HepG2 (cell line): Measurements from ENCODE around the gene C2CD2. TPM values are rescaled to one million over a fixed set of nuclear protein-coding genes. Genes with fewer than 3 reads are reported as not detected.

ENCODE experiments used
- ATAC-seq: fragments of 200-7000 bp; cut with Tn5 transposase; 3 replicates; pipeline ENCODE4 v1.9.1; 2020; ENCODE audit warnings: mild to moderate bottlenecking, moderate library complexity
- BruUV-seq: library from RNA; stranded (reverse); fragments of 400-500 nt; replicated peaks from 2 replicates; lab custom pipeline; 2021; lab: Mats Ljungman, UMichigan
- CTCF ChIA-PET: fragments of 300-600 bp; formaldehyde crosslinking; extraction: SDS; loops from one replicate; lab custom pipeline; 2021; ENCODE audit warnings: low total read pairs, inconsistent platforms, low intra/inter-chr PET ratio; lab: Yijun Ruan, JAX
- POLR2A ChIA-PET: fragments of 350-600 bp; sonication (Branson Sonifier 250); formaldehyde crosslinking; loops from one replicate; lab custom pipeline; 2020; ENCODE audit warnings: antibody characterized with exemption, inconsistent platforms; lab: Yijun Ruan, JAX
- DNase-seq: peaks from one replicate; pipeline ENCODE4 v3.0.0-alpha.2; 2015; ENCODE audit warnings: low spot score
- FAIRE-seq: peaks from 3 replicates; lab custom pipeline; 2011; peaks lifted over from hg19 to GRCh38; lab: Jason Lieb, UNC
- H2AFZ ChIP-seq: one replicate; pipeline ENCODE4 v1.6.1; 2011; ENCODE audit warnings: low read length, inconsistent platforms
- H3K27ac ChIP-seq: fragments of 300-600 bp; 3 replicates; pipeline ENCODE4 v1.8.0; 2011; ENCODE audit warnings: mixed run types, mild to moderate bottlenecking, mixed read lengths, low read length, inconsistent platforms; ENCODE audit not compliant: insufficient read depth; ENCODE audit errors: extremely low read length
- H3K27me3 ChIP-seq, 2 experiments: fragments of 200-600 bp in 1 of 2; 2 replicates in 1 of 2; 3 replicates in 1 of 2; pipeline versions ENCODE4 v1.6.0 to v1.8.0; 2011; ENCODE audit warnings: low read length in 2 of 2, mild to moderate bottlenecking in 2 of 2, moderate library complexity in 2 of 2, inconsistent platforms in 1 of 2; ENCODE audit not compliant: insufficient read depth in 2 of 2, control insufficient read depth in 1 of 2
- H3K36me3 ChIP-seq, 2 experiments: fragments of 200-600 bp in 1 of 2; replicated peaks in 1 of 2; 2 replicates in 1 of 2; 3 replicates in 1 of 2; pipeline versions ENCODE4 v1.5.1 to v1.8.0; 2011; ENCODE audit warnings: low read length in 2 of 2, inconsistent platforms in 1 of 2; ENCODE audit not compliant: insufficient read depth in 2 of 2, control insufficient read depth in 1 of 2
- H3K4me1 ChIP-seq: 2 replicates; pipeline ENCODE4 v1.5.1; 2012; ENCODE audit warnings: low read length, inconsistent platforms; ENCODE audit not compliant: insufficient read depth
- H3K4me2 ChIP-seq: 2 replicates; pipeline ENCODE4 v1.6.0; 2011; ENCODE audit warnings: low read depth, low read length, inconsistent platforms
- H3K4me3 ChIP-seq, 3 experiments: fragments of 200-600 bp in 1 of 3; sonication (generic), shearing (Covaris generic) in 1 of 3; replicated peaks in 1 of 3; 2 replicates each; pipeline ENCODE4 v1.5.1; 2011 to 2016; ENCODE audit warnings: low read length in 3 of 3, inconsistent platforms in 2 of 3, low read depth in 2 of 3, mild to moderate bottlenecking in 2 of 3, control low read depth in 1 of 3, mixed read lengths in 1 of 3; ENCODE audit not compliant: insufficient read depth in 1 of 3
- H3K79me2 ChIP-seq: one replicate; pipeline ENCODE4 v1.6.1; 2011; ENCODE audit warnings: low read length, inconsistent platforms; ENCODE audit not compliant: insufficient read depth
- H3K9ac ChIP-seq: 2 replicates; pipeline ENCODE4 v1.6.0; 2011; ENCODE audit warnings: mild to moderate bottlenecking, low read depth, low read length, inconsistent platforms; ENCODE audit not compliant: insufficient read depth
- H3K9me3 ChIP-seq: 2 replicates; pipeline ENCODE4 v1.5.1; 2012; ENCODE audit warnings: mild to moderate bottlenecking, low read length
- H4K20me1 ChIP-seq: 2 replicates; pipeline ENCODE4 v1.6.0; 2011; ENCODE audit warnings: inconsistent platforms, mild to moderate bottlenecking, low read length, moderate library complexity; ENCODE audit not compliant: insufficient read depth
- ARID2 ChIP-seq: sonication (generic); formaldehyde crosslinking; IDR thresholded peaks from 2 replicates; pipeline ENCODE4 v1.8.1; 2022; ENCODE audit warnings: mild to moderate bottlenecking, missing genetic modification reagents, borderline replicate concordance
- GZF1 ChIP-seq: sonication (generic); formaldehyde crosslinking; IDR thresholded peaks from 2 replicates; pipeline ENCODE4 v1.5.1; 2020; ENCODE audit warnings: mild to moderate bottlenecking, missing genetic modification reagents
- HIVEP1 ChIP-seq: sonication (generic); formaldehyde crosslinking; IDR thresholded peaks from 2 replicates; pipeline ENCODE4 v1.4.0; 2020; ENCODE audit warnings: mild to moderate bottlenecking, missing genetic modification reagents
- HMG20B ChIP-seq: conservative IDR thresholded peaks from 2 replicates; pipeline ENCODE4 v1.6.1; 2016; ENCODE audit warnings: missing genetic modification reagents, missing compliant biosample characterization
- HOXA9 ChIP-seq: sonication (generic); formaldehyde crosslinking; IDR thresholded peaks from 2 replicates; pipeline ENCODE4 v1.8.1; 2022; ENCODE audit warnings: missing genetic modification reagents, mild to moderate bottlenecking, moderate library complexity, borderline replicate concordance
- JUN ChIP-seq: sonication (generic); formaldehyde crosslinking; IDR thresholded peaks from 2 replicates; pipeline ENCODE4 v1.4.0; 2020; ENCODE audit warnings: mild to moderate bottlenecking, missing genetic modification reagents
- KLF9 ChIP-seq: IDR thresholded peaks from 2 replicates; pipeline ENCODE4 v1.6.1; 2016; ENCODE audit warnings: low read depth
- MYNN ChIP-seq: sonication (generic); formaldehyde crosslinking; IDR thresholded peaks from 2 replicates; pipeline ENCODE4 v1.4.0; 2020; ENCODE audit warnings: mild to moderate bottlenecking, low read depth, missing genetic modification reagents
- NONO ChIP-seq, 2 experiments: fragments of 450-650 bp in 1 of 2; sonication (generic) in 1 of 2; formaldehyde crosslinking in 1 of 2; IDR thresholded peaks in 1 of 2; conservative IDR thresholded peaks in 1 of 2; 2 replicates each; pipeline versions ENCODE4 v1.6.1 to v1.8.0; 2017 to 2022; ENCODE audit warnings: mild to moderate bottlenecking in 1 of 2, missing genetic modification reagents in 1 of 2, moderate library complexity in 1 of 2
- PAXIP1 ChIP-seq: sonication (generic); formaldehyde crosslinking; conservative IDR thresholded peaks from 2 replicates; pipeline ENCODE4 v1.4.0; 2020; ENCODE audit warnings: mild to moderate bottlenecking, missing genetic modification reagents, moderate library complexity
- PHF21A ChIP-seq: sonication (generic); formaldehyde crosslinking; IDR thresholded peaks from 2 replicates; pipeline ENCODE4 v1.5.0; 2020; ENCODE audit warnings: mild to moderate bottlenecking, missing genetic modification reagents
- ZMYM4 ChIP-seq: sonication (generic); formaldehyde crosslinking; IDR thresholded peaks from 2 replicates; pipeline ENCODE4 v1.8.1; 2023; ENCODE audit warnings: mild to moderate bottlenecking, missing genetic modification reagents
- ZNF33A ChIP-seq: sonication (generic); formaldehyde crosslinking; IDR thresholded peaks from 2 replicates; pipeline ENCODE4 v1.5.1; 2020; ENCODE audit warnings: missing genetic modification reagents, mild to moderate bottlenecking, moderate library complexity, borderline replicate concordance
- ZNF383 ChIP-seq: sonication (generic); formaldehyde crosslinking; IDR thresholded peaks from 2 replicates; pipeline ENCODE4 v1.4.0; 2020; ENCODE audit warnings: missing genetic modification reagents, mild to moderate bottlenecking, borderline replicate concordance
- ZNF432 ChIP-seq: sonication (generic); formaldehyde crosslinking; IDR thresholded peaks from 2 replicates; pipeline ENCODE4 v1.5.0; 2020; ENCODE audit warnings: missing genetic modification reagents, mild to moderate bottlenecking, borderline replicate concordance
- ZNF468 ChIP-seq: sonication (generic); formaldehyde crosslinking; IDR thresholded peaks from 2 replicates; pipeline ENCODE4 v1.8.0; 2022; ENCODE audit warnings: mild to moderate bottlenecking, moderate library complexity, missing genetic modification reagents
- ZNF674 ChIP-seq: sonication (generic); formaldehyde crosslinking; IDR thresholded peaks from 2 replicates; pipeline ENCODE4 v1.5.0; 2020; ENCODE audit warnings: low read depth, mild to moderate bottlenecking, missing genetic modification reagents
- ZSCAN5A ChIP-seq: sonication (generic); formaldehyde crosslinking; IDR thresholded peaks from 2 replicates; pipeline ENCODE4 v1.8.0; 2022; ENCODE audit warnings: mild to moderate bottlenecking, missing genetic modification reagents, borderline replicate concordance
- WGBS: methylation state at CpG from one replicate; pipeline ENCODE4 v1.1.6; 2017; ENCODE audit warnings: low lambda C conversion rate; 5-methylcytosine and 5-hydroxymethylcytosine counted together
- in situ Hi-C: cut with HindIII; loops from 2 replicates; pipeline ENCODE4 v1.10.0; 2017; ENCODE audit warnings: low pct_unique_long_range_greater_than_20kb; ENCODE audit not compliant: extremely low pct_ligation_motif_present
- intact Hi-C: fragments of 100-400 bp; cut with micrococcal nuclease; formaldehyde crosslinking; loops from one replicate; pipeline ENCODE4 v1.10.0; 2022; ENCODE audit not compliant: unreplicated experiment
- polyA plus RNA-seq, 8 experiments: library from polyadenylated mRNA; depleted of rRNA in 3 of 8; stranded (reverse) in 7 of 8; unstranded in 1 of 8; fragments of >200 nt; fragmentation: Illumina TruSeq in 4 of 8; extraction: Trizol in 4 of 8; gene quantifications; 2 replicates each; pipeline versions ENCODE4 v1.2.1 to v1.2.3, GENCODE V29; 2011 to 2016; ENCODE audit warnings: low read depth in 4 of 8, missing spikeins in 1 of 8, mixed read lengths in 1 of 8; ENCODE audit not compliant: insufficient read depth in 1 of 8
- total RNA-seq, 5 experiments: library from RNA; depleted of rRNA; stranded (reverse); fragments of >200 nt; fragmentation: Illumina TruSeq; extraction: Trizol; gene quantifications; 2 replicates each; pipeline ENCODE4 v1.2.3, GENCODE V29; 2016; ENCODE audit warnings: low read depth in 1 of 5

Gene C2CD2
- total and polyA plus RNA-seq, 2 of the 13 experiments (the other 11 are each of a cell fraction or from before 2014, with no cell fraction given), result 12.5 to 19.7 TPM

GRCh38 chr21:41836166-41837015 lies 117.4 kb downstream of the C2CD2 start (continued):
- TF ChIP-seq KLF9 (CRISPR knock-in tag) (no peak), ZMYM4 (CRISPR knock-in tag) (no peak), HIVEP1 (no peak), MYNN (no peak), PHF21A (no peak), GZF1 (no peak), ZNF383 (no peak), ZNF33A (CRISPR knock-in tag) (no peak)

GRCh38 chr21:41835711-41836154 lies 118.1 kb downstream of the C2CD2 start:
- H3K4me3 ChIP-seq, result no peak overlapping the region
- BruUV-seq, result no TSS peak
- CTCF ChIA-PET, result no interaction called here
- no peak overlapping the region for H2AFZ ChIP-seq
- H3K4me1 ChIP-seq, result no peaks in the 10 kb centered on the region
- POLR2A ChIA-PET, result no interaction called here
- no peaks in the 10 kb centered on the region for H3K27me3 ChIP-seq
- peaks cover 4 to 43% of the 10 kb centered on the region in 2 experiments; a peak in 4 of 5 replicates for H3K36me3 ChIP-seq
- FAIRE-seq (no peak), ATAC-seq (no peak), DNase-seq (no peak)
- no peak overlapping the region for H3K4me2 ChIP-seq
- H3K9me3 ChIP-seq, result peaks cover under 1% of the 10 kb centered on the region; the same call in 1 of the 2 replicates
- H3K27ac ChIP-seq, result no peak overlapping the region
- H3K79me2 ChIP-seq, result no peaks in the 10 kb centered on the region
- H4K20me1 ChIP-seq, result no peaks in the 10 kb centered on the region
- intact Hi-C loops (no loop called here), in situ Hi-C loops (no loop called here)
- 95% methylated on average over 10 of the region's 10 CpGs for WGBS
- H3K9ac ChIP-seq, result no peak overlapping the region
- no peak for TF ChIP-seq ZNF468 (CRISPR knock-in tag)
- TF ChIP-seq HOXA9 (CRISPR knock-in tag), result no peak
- TF ChIP-seq ZNF674 (CRISPR knock-in tag), result no peak
- TF ChIP-seq ZNF432, result no peak
- no peak for TF ChIP-seq PAXIP1 (CRISPR knock-in tag)
- no peak for TF ChIP-seq ZSCAN5A
- no peak for TF ChIP-seq ARID2 (CRISPR knock-in tag)
- no peak for TF ChIP-seq JUN (CRISPR knock-in tag)
- no peak for TF ChIP-seq NONO (IDR thresholded peaks at IDR 0.05)
- TF ChIP-seq NONO (CRISPR knock-in tag; conservative IDR thresholded peaks at IDR 0.05), result no peak
- no peak for TF ChIP-seq HMG20B (CRISPR knock-in tag)
